ENCODE data around the gene TOMM20L.

TOMM20L gene

GRCh38 chr14:58427281-58428117 lies 31.8 kb downstream of the TOMM20L start, which contains the start of the genes KIAA0586 and TIMM9:
Gene KIAA0586, plus strand, starts transcription at chr14:58427719. Its CDS starts 546 bp downstream, at chr14:58428265.
Gene TIMM9, minus strand, starts transcription at chr14:58427531. Its CDS starts 15,586 bp downstream, at chr14:58411945.
- peak; percentile 91 for DNase-seq (ENCODE audit: low read depth)

GRCh38 chr14:58428118-58428683 lies 32.5 kb downstream of the TOMM20L start:
- DNase-seq (ENCODE audit: low read depth), result no peak

- no peak for DNase-seq (ENCODE audit: low read depth)
Measured at GRCh38 chr14:58430156-58430555, 34.4 kb downstream of the TOMM20L start.

- DNase-seq (ENCODE audit: low read depth), result no peak
Measured at GRCh38 chr14:58439476-58439875, 43.7 kb downstream of the TOMM20L start.

GRCh38 chr14:58444627-58445026 lies 48.9 kb downstream of the TOMM20L start:
- no peak for DNase-seq (ENCODE audit: low read depth)

- no peak for DNase-seq (ENCODE audit: low read depth)
Measured at GRCh38 chr14:58455593-58456265, 60.0 kb downstream of the TOMM20L start.
